Stimulated activated CD8-positive, alpha-beta memory T cell treated with anti-CD3 and anti-CD28 coated beads, Interleukin-15, amount 100 ng/mL, for 1 hour (primary cell): ENCODE results near the gene LSM4.
"Not testable (repeated sequence)": the region's sequence is repeated elsewhere in the genome, so short reads cannot be mapped to it uniquely, and the experiment has no call there.

ENCODE experiments used
- DNase-seq: peaks from one replicate; pipeline ENCODE4 v3.0.0-alpha.2; 2020; ENCODE audit warnings: low read depth

Gene LSM4

DNA sequence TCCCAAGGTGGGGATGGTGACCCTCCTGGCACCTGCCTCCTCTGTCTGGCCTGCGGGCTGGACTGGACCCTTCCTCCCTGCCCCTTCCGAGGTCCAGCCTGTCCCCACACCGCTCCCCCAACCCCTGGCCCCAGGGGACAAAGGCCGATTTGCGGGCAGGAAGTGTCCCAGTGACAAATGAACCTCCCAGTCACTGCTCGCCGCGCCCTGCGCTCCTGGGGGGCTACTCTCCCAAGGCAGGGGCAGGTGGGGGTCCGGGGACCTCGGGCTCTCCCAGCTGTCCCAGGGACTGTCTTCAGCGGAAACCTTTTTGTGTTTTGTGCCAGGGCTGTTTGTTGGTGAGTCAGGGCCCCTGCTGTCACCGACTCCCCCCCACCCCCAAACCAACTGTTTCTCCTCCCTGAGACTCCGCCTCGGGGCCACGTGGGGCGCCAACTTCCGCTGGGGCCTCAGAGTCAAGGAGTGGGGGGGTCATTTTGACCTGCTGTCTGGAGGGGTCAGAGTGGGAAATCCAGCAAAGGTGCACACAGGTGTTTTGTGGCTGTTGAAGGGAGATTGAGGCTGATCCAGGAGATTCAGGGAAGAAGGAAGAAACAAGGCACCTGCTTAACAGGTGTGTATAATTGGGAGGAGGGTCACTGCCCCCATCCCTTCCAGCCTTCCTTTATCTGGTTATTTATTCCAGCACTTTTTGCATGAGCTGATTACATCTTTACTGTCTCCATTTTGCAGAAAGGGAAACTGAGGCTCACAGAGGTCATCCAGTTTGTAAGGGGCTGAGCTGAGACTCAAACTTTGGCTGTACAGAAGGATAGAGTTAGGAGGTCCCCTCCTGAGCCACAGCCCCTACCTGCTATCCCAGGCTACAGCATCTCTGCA is 18.4 kb upstream of the LSM4 start:
- DNase-seq: peak; percentile 37

DNA sequence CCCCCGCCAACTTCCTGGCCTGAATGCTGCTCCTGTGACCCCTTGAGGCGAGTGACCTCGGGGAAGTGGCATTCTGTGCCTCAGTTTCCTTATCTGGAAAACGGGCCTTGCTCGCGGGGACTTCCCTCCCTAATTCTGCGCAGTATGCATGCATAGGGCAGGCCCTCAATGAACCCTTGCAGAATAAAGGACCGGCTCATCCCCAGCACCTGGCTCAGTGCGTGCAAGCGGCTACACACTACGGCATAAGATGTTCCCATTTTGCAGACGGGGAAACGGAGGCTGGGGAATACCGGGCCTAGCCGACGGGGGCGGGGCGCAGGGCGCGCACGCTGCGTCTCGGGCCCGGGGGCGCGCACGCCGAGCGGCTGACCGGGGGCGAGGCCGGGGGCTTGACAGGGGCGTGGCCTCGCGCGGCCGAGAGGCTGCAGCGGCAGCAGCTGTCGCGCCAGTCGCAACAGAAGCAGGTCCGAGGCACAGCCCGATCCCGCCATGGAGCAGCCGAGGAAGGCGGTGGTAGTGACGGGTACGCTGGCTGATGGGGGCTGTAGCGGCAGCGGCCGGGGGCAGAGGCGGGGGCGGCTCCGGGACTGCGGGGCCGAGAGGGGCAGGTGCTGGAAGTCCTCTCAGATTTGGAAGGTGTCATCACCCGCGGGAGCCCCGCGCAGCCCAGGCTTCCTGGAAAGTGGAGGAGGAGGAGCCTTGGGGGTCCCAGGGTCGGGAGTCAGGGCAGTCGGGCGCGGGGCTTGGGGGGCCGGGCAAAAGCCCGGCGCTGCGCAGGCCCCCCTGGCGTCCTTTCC is 17.5 kb upstream of the LSM4 start, which contains the start of gene PGPEP1:
TSS of gene PGPEP1 (plus strand) at position 409 of the 800 bp plus-strand sequence. CDS start at position 493, 84 bp downstream.
- no peak for DNase-seq

DNA sequence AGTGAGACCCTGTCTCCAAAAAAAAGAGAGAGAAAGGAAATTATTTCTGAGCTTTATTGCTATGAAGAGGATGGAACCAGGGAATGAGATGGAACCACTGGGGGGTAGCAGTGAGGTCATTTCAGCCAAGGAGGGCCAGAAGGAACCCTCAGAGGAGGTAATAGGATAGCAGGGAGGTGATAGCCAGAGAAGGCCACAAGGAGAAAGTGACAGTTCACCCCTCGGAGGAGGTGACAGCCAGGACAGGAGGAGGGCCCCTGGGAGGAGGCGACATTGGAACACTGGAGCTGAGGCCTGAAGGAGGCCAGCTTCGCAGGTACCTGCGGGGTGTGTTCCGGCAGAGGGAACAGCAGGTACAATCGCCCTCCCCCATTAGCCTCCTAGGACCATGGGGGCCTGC is 16.8 kb upstream of the LSM4 start:
- no peak for DNase-seq

DNA sequence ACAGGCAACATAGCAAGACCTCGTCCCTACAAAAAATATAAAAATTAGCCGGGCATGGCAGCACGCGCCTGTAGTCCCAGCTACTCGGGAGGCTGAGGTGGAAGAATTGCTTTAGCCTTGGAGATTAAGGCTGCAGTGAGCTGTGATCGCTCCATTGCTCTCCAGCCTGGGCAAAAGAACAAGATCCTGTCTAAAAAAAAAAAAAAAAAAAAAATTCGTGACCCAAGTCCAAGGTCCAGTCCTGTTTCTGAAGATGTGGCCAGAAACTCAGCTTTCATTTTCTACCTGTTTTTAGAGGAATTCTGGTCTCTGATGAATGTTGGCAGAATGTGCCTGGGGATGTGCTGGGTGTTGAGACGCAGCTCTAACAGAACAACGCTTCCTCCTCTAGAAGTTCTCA is 15.7 kb upstream of the LSM4 start:
- DNase-seq: no peak

DNA sequence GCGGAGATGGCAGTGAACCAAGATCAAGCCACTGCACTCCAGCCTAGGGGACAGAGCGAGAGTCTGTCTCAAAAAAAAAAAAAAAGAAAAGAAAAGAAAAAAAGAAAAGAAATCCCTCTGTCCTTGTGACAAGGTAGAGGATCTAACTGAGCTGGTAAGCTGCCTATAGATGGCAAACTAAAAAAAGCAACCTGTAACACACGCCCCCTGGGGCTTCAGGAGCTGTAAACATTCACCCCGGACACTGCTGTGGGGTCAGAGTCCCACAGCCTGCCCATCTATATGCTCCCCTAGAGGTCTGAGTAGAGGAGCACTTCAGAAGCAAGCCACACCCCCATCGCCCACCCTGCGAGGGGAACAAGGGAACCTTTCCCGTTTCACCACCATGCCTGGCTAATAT is 13.2 kb upstream of the LSM4 start:
- DNase-seq: no peak

DNA sequence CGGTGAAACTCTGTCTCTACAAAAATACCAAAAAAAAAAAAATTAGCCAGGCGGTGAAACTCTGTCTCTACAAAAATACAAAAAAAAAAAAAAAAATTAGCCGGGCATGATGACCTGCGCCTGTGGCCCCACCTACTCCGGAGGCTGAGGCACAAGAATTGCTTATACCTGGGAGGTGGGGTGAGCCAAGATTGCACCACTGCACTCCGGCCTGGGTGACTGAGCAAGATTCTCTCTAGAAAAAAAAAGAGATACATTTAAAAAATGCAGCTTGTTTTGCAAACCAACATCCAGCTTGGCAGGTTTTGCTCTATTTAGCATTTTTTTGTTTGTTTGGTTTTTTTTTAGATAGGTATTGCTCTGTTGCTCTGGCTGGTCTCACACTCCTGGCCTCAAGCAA is 10.8 kb upstream of the LSM4 start:
- no peak for DNase-seq

DNA sequence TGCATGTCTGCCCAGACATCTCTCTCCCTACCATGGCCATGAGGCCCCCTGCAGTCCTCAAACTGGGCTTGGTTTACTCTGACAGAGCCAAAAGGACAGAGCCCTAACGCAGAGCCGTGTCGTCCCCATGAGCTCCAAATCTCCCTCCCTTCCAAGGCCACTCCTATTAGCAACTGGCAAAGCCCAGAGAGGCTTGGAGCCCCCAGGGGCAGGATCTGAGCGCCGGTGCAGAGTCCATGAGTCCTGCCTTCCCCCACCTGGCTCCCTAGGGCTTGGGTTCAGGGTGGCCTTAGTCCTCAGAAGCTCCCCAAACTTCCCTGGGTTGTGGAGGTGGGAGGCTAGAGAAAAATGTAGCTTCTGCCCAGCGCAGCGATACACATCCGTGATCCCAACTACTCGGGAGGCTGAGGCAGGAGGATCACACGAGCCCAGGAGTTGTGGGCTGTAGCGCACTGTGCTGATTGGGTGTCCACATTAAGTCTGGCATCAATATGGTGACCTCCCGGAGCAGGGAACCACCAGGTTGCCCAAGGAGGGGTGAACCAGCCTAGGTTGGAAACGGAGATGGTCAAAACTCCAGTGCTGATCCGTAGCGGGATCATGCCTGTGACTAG is 10.1 kb upstream of the LSM4 start:
- no peak for DNase-seq

DNA sequence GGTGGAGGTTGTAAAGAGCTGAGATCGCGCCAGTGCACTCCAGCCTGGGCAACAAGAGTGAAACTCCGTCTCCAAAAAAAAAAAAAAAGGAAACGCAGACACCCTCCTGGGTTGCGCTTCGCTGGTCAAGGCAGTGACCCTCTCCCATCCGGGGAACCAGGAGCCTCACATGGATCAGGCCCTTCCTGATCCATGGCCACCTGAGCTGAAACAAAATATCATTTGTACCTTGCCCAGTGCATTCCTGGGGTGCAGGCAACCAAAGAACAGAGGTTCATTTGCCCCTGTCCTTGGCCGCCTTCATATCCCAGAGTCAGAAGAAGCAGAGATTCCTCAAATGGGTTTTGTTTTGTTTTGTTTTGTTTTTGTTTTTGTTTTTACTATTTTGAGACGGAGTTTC is 8.0 kb upstream of the LSM4 start:
- DNase-seq: no peak

DNA sequence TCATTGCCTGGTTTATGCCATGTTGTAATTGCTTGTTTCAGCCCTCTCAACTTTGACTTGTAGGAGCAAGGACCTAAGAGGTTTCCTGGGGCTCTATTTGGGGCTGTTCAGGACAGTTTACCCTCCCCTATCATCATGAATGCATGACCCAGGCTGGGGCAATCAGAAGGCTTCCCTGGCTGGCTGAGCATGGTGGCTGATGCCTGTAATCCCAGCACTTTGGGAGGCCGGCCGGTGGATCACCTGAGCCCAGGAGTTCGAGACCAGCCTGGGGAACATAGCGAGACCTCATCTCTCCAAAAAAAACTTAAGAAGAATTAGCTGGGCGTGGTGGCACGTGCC is 6.1 kb upstream of the LSM4 start:
- no peak for DNase-seq

DNA sequence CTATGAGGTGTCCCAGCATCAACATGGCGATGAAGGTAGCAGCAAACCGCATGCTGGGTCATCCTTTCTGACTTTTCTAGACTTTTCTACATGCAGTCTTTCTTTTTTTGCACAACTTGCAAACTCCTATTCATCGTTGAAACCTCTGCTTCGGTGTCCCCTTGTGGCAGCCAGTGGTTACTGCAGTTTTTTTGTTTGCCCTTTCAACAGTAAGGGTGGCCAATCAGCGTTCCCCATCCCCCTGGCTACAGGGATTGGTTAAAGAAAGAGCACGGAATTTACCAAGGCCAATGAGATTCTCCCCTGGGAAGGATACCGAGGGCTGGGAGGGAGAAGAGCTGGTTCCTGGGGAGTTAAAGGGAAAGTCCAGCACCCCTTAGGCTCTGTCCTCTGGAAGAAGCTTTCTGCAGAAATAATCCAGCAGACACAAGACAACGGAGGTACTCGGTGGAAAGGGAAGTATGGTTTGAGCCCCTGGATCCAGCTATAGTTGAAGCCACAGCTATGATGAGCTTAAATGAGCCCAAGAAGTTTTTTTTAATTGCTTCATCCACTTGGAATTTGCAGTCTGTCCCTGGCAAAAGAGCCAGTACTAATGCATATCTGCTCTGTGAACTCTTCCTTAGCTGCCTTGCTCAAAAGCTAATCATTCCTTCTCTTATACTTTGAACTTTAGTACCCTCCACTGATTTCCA is 5.6 kb upstream of the LSM4 start:
- peak; percentile 76 for DNase-seq

DNA sequence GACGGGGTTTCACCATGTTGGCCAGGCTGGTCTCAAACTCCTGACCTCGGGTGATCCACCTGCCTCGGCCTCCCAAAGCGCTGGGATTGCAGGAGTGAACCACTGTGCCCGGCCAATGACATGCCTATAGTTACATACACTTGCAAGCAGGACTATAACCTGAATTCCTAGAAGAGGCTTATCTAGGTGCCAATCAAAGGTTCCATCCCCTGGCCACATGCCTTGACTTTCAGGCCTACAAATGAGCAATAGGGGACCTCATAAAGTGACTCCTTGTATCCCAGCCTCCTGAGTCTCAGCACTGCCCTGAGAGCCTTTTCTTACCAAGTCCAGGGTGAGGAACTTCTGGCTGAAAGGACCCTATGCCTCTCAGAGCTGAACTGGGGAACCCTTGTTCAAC is 3.9 kb upstream of the LSM4 start:
- DNase-seq: no peak

DNA sequence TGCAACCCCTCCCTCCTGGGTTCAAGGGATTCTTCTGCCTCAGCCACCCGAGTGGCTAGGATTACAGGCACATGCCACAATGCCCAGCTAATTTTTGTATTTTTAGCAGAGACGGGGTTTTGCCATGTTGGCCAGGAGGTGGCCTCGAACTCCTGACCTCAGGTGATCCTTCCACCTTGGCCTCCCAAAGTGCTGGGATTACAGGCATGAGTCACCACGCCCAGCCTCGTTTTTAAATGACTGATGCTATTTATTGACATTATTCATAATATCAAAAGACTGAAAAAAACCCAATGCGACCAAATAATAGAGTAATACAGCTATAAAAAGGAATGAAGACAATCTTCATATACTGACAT is 1.5 kb upstream of the LSM4 start:
- not testable (repeated sequence) for DNase-seq

DNA sequence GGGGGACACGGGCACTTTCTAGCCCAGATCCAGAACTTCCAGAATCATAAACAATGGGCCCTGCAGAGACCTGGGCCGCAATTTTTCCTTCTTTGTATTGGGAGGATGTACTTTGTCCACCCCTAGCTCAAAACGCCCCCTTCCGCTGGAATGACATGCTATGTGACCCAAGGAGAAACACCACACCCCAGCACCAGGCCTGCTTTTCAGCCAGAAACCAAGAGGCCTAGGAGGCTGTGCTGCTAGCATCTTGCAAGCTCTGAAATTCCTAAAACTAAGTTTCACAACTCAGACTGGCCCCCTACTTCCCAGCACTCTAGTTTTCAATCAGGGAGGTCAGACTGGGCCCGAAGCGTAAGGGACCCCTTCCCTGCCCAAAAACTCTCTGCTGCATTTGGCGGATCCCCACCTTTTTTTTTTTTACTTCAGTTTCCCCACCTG is 538 bp downstream of the LSM4 start:
- no peak for DNase-seq

DNA sequence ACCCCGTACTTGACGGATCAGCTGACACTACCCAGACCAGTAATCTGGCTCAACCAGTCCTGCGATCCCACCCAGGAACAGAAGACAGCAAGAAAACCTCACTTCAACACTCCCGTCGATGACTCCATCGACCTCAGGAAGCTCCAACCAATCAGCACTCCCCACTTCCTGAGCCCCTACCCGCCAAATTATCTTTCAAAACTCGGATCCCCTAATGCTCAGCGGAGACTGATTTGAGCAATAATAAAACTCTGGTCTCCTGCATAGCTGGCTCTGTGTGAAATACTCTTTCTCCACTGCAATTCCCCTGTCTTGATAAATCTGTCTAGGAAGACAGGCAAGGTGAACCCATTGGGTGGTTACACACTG is 1.2 kb downstream of the LSM4 start:
- DNase-seq: no peak

DNA sequence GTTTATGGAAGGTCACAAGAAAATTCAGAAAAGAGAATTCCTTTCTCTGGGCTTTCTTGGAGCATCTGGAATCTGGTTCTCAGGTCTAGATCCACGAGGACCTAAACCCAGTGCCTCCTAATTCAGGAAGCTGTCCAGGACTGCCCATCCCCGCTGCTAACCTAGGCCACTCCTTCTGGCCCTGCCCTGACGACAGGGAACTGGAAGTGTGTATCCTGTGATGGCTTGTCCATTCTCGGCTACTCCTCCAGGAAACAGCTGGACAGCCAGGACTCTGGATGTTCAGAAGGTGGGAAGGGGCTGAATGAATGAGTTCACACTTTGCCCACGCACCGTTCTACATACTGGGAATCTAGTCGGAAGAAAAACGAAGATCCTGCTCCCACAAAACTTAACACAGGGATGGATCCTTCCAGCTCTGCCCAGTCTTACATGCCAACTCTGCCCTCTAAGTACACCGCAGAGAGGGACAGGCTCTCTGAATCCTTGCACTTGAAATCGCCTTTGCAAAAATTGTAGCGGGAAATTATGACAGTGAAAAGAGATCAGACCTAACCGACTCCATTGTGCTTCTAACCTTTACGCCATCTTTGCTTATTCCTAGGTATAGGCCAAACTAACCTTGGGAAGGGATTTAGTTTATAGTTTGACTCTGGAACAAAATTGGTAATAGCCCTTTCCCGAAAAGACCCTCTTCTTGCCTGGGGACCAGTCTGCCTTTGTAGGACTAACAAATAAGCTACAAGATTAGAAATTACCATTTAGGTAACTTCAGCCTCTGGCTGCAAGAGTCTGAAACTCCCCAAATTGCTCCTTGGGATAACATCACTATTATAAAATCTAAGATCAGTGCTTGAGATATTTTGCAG is 1.8 kb downstream of the LSM4 start:
- DNase-seq: no peak

DNA sequence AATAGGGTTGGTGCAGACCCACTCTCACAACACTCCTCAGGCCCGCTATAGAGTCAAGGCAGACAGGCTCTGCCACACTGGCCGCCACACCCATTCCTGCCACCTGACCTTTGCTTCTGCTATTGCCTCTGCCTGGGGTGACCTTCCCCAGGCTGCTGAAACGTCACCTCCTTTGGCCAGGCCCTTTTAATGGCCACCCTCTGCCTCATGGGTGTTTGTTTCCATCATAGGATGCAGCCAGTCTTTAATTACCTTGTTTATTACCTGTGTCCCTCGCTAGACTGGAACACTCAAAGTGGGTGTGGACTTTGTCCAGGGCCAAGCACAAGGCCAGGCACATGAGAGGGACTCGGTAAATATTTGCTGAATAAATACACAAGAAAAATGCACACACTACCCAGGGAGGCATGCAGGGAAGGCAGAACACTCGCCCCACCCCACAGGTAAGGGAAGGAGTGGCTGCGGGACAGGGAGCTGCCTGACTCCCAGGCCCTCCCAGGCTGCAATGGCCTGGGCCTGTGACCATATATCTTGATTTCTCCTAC is 3.2 kb downstream of the LSM4 start:
- DNase-seq: no peak

DNA sequence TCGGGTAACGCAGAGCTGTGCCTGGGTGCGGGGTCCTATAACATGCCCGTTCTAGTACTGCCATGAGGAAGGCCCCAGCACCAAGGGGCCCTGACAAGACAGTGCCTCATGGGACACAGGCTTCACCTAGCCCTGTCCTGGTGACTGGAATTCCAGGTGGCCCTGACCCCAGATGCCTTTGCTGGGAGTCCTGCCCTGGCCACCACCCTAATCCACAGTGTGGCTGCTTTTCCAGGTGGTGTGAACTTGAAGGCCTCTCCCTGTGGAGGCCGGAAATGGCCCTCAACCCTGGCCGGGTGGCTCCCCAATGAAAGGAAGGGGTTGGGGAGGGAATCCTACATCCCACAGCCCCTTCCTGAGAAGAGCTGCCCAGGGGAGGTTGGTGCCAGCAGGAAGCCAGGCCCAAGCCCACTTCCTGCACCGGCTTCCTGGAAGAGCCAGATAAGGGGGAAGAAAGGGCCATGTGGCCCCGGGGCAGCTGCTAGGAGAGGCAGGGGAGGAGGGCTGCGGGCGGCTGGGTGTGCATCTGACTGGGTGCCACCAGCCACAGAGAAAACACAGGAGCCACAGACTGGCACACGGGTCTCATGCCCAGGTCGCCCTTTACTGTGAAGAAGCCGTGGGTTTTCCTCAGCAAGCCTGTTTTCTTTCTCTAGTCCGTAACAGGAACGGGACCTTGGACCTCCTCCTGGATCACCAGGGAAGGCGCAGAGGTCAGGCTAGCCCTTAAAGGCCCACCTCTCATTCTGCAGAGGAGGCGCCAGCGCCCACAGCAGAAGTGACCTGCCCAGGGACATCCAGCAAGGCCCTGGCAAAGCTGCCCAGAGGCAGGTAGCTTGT is 4.7 kb downstream of the LSM4 start:
- DNase-seq: no peak

DNA sequence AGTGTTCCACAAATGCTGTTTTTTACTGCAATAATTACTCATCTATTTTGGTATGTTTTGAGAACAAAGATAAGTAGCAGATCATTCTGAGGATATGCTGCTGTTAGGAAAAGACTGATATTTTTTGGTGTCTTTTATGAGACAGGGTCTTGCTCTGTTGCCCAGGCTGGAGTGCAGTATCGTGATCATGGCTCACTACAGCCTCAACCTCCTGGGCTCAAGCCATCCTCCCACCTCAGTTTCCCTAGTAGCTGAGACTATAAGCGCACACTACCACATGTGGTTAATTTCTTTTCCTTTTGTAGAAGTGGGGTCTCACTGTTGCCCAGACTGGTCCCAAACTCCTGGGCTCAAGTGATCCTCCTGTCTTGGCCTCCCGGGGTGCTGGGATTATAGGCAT is 9.5 kb downstream of the LSM4 start:
- DNase-seq: no peak

DNA sequence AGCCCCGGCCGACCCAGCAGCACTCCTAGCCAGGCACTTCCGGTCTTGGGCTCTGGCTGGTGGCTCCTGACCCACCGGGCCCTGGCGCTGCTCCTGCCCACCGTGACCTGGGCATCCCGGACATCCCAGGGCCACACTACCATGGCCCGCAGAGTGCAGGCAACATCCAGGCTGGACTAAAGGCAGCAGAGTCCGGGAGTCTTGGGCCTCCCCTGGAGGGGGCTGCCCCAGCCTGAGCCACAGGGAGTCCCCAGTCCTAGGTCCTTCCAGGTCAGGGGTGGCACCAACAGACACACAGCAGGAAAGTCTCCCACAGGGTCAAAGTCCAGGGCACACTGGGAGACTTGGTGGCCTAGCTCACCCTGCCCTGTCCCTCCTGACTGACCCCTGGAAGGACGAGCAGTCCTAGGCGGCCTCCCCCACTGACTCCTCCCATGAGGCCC is 10.8 kb downstream of the LSM4 start:
- DNase-seq: no peak

DNA sequence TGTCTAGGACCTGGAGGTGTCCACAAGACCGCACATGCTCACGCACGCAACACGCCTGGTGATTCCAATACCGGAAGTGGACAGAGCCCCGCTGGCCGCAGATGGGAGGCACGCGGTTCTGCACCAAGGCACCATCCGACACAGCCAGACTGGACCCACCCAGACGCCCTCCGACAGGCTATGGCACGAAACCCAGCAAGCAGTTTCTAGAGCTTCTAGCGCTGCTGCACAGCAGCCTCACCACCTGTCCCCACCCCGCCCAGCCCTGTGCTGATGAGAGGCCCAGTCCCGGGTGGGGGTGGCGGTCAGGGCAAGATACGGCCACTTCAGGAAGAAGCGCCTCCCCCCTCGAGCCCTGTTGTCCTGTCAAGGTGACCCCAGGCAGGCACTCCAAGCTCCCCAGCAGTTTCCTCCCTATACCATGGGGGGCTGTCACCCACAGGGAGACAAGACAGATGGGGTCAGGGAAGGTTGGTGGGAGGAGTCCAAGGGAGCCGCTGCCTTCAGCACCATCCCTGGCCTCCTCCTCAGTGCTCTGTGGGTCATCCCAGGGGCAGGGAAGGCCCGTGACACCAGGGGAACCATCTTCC is 11.3 kb downstream of the LSM4 start:
- DNase-seq: no peak
